ENCODE measurements around the gene BICRAL.
"Not testable (repeated sequence)": the region's sequence is repeated elsewhere in the genome, so short reads cannot be mapped to it uniquely, and the experiment has no call there.

BICRAL gene

DNA sequence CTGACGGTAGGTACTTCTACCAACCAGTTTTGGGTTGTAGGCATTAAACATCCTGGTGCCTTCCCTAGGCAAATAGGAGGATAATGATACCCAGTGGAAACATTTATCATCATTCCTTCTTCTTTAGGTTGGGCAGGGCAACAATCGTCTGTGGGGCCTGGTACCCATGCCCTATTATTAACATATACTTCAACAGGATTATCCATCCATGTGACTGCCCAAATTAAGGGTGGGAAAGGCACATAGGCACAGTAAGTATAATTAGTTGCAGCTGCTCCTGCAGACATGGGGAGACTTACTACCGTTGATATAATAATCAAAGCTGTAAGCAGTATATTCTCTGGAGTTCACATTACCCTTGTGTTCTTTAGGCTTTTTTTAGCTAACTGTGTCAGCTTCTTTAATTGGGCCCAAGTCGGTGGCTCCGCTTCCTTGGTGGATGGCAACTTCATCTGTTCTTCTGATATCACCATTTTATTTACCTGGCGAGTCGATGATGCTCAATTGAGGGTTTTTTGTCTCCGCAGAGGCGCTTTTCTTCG lies 114.4 kb downstream of the BICRAL start:
- DNase-seq (ENCODE audit: insufficient read length): no peak
- no peak for TF ChIP-seq TAF1 (IDR thresholded peaks at IDR 0.05; ENCODE audit: borderline replicate concordance, low read depth, low read length)
- TF ChIP-seq POLR2AphosphoS5 (IDR thresholded peaks at IDR 0.05; ENCODE audit: low read depth, low read length): no peak
- TF ChIP-seq POLR2A (IDR thresholded peaks at IDR 0.05; ENCODE audit: low read depth, low read length): no peak
- no peak for FAIRE-seq

DNA sequence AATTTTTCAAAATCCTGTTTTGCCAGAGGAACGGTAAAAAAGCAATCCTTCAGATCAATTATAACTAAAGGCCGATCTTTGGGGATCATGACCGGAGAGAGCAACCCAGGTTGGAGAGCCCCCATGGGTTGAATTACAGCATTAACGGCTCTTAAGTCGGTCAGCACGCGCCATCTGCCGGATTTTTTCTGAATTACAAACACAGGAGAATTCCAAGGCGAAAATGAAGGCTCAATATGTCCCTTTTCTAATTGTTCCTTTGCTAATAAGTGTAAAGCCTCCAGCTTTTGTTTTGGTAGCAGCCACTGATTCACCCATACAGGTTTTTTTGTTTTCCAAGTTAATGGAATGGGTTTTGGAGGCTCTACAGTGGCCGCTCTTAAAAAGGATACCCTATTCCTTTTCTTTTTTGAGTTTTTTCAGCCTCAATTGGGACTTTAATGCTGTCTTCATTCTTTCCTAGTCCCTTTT lies 117.1 kb downstream of the BICRAL start:
- TF ChIP-seq TAF1 (IDR thresholded peaks at IDR 0.05; ENCODE audit: borderline replicate concordance, low read depth, low read length): no peak
- no peak for TF ChIP-seq POLR2AphosphoS5 (IDR thresholded peaks at IDR 0.05; ENCODE audit: low read depth, low read length)
- TF ChIP-seq POLR2A (IDR thresholded peaks at IDR 0.05; ENCODE audit: low read depth, low read length): no peak
- peak; percentile 30 for FAIRE-seq
- no peak for DNase-seq (ENCODE audit: insufficient read length)

DNA sequence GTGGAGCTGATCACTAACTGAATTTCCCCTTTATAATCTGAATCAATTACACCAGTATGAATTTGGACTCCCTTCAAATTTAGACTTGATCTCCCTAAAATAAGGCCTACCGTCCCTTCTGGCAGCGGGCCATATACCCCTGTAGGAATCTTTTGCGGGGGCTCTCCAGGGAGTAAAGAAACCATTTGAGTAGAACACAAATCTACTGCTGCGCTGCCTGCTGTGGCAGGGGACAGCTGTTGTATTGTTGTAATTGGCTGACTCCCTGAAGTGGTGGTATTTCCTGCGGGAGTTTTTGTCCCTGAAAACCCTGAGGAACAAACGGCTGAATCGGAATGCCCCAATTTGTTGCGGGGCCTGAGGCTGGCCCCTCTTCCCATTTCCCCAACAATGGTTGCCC lies 118.0 kb downstream of the BICRAL start:
- DNase-seq (ENCODE audit: insufficient read length): no peak
- TF ChIP-seq TAF1 (IDR thresholded peaks at IDR 0.05; ENCODE audit: borderline replicate concordance, low read depth, low read length): no peak
- TF ChIP-seq POLR2A (IDR thresholded peaks at IDR 0.05; ENCODE audit: low read depth, low read length): no peak
- no peak for TF ChIP-seq POLR2AphosphoS5 (IDR thresholded peaks at IDR 0.05; ENCODE audit: low read depth, low read length)
- FAIRE-seq: no peak

DNA sequence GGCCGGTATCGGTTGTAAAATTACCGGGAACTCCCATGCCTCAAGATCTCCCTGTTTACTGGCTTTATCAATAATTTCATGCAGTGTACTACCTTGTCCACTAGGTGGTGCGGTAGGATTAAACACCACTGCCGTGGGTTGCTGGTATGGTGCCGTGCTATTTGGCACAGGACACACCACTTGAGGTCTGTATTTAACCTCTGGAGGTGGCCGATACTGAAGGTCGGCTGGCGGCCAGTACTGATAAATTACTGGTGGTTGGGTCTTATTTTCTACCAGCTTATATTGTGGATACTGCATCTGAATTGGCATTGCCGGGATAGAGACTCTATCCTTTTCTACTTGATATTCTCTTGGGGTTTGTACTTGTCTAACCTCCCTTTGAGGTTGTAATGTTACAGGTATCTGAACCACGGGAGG lies 119.7 kb downstream of the BICRAL start:
- FAIRE-seq (peak; percentile 89), DNase-seq (ENCODE audit: insufficient read length) (no peak)
- TF ChIP-seq POLR2A (IDR thresholded peaks at IDR 0.05; ENCODE audit: low read depth, low read length): no peak
- TF ChIP-seq POLR2AphosphoS5 (IDR thresholded peaks at IDR 0.05; ENCODE audit: low read depth, low read length): no peak
- TF ChIP-seq TAF1 (IDR thresholded peaks at IDR 0.05; ENCODE audit: borderline replicate concordance, low read depth, low read length): no peak

DNA sequence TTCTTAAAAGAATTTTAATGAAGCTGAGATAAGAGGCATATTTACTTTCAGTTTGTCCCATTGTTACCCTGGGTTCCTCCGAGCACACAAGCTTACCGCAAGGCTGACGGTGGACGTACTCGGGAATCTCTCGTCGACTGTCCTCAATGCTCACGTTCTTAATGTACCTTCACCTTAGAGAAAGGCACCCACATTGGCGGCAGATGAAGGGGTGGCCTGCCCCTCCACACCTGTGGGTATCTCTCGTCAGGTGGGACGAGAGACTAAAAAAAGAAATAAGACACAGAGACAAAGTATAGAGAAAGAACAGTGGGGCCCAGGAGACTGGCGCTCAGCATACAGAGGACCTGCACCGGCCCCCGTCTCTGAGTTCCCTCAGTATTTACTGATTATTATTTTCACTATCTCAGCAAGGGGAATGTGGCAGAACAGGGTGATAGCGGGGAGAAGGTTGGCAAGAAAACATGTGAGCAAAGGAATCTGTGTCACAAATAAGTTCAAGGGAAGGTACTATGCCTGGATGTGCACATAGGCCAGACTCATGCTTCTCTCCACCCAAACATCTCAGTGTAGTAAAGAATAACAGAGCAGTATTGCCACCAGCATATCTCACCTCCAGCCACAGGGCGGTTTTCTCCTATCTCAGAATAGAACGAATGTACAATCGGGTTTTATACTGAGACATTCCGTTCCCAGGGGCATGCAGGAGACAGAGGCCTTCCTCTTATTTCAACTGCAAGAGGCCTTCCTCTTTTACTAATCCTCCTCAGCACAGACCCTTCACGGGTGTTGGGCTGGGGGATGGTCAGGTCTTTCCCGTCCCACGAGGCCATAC lies 120.8 kb downstream of the BICRAL start:
- not testable (repeated sequence) for DNase-seq (ENCODE audit: insufficient read length); FAIRE-seq

DNA sequence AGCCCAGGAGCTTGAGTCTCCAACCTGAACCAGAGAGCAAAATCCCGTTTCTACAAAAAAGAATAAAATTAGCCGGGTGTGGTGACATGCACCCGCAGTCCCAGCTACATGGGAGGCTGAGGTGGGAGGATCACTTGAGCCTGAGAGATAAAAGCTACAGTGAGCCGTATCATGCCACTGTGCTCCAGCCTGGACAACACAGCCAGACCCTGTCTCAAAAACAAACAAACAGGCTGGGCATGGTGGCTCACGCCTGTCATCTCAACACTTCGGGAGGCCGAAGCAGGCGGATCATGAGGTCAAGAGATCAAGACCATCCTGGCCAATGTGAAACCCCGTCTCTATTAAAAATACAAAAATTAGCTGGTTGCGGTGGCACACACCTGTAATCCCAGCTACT lies 122.6 kb downstream of the BICRAL start:
- TF ChIP-seq POLR2AphosphoS5 (IDR thresholded peaks at IDR 0.05; ENCODE audit: low read depth, low read length) (no peak), TAF1 (IDR thresholded peaks at IDR 0.05; ENCODE audit: borderline replicate concordance, low read depth, low read length) (no peak), POLR2A (IDR thresholded peaks at IDR 0.05; ENCODE audit: low read depth, low read length) (no peak)
- DNase-seq (ENCODE audit: insufficient read length) (no peak), FAIRE-seq (no peak)

DNA sequence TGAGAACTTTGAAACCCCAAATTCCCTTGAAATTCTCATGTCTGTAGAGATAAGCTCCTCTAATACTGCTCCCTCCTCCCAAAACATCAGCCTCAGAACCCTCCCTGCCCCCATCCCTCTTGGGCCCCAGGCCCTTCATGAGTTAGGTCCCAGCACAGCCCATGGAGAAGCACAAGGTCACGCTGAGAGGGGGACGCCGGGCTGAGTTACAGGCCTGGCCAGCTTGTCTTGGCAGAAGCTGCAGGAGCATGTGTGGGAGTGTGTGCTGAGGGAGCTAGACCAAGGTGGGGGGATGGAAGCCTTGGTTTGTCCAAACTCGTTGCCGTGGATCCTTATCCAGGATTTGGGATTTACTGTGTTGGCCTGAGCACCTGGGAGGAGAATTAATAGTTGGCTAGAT lies 125.5 kb downstream of the BICRAL start:
- DNase-seq (ENCODE audit: insufficient read length) (no peak), FAIRE-seq (no peak)
- TF ChIP-seq TAF1 (IDR thresholded peaks at IDR 0.05; ENCODE audit: borderline replicate concordance, low read depth, low read length): no peak

DNA sequence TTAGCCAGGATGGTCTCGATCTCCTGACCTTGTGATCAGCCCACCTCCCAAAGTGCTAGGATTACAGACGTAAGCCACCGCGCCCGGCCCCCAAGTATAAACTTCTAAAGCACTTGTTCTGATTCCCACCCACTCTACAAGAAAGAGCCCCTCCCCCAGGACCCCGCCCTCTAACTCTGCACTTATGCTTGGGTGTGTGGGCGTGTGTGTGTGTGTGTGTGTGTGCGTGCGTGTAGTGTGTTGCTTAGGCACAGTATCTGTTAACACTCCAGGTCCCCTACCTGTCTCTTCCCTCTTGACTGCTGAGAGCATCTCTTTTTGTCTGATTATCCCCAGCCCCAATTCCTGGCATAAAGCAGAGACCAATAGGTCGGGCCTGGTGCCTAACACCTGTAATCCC lies 128.0 kb downstream of the BICRAL start:
- TF ChIP-seq TAF1 (IDR thresholded peaks at IDR 0.05; ENCODE audit: borderline replicate concordance, low read depth, low read length): no peak
- no peak for DNase-seq (ENCODE audit: insufficient read length)
- FAIRE-seq: no peak

DNA sequence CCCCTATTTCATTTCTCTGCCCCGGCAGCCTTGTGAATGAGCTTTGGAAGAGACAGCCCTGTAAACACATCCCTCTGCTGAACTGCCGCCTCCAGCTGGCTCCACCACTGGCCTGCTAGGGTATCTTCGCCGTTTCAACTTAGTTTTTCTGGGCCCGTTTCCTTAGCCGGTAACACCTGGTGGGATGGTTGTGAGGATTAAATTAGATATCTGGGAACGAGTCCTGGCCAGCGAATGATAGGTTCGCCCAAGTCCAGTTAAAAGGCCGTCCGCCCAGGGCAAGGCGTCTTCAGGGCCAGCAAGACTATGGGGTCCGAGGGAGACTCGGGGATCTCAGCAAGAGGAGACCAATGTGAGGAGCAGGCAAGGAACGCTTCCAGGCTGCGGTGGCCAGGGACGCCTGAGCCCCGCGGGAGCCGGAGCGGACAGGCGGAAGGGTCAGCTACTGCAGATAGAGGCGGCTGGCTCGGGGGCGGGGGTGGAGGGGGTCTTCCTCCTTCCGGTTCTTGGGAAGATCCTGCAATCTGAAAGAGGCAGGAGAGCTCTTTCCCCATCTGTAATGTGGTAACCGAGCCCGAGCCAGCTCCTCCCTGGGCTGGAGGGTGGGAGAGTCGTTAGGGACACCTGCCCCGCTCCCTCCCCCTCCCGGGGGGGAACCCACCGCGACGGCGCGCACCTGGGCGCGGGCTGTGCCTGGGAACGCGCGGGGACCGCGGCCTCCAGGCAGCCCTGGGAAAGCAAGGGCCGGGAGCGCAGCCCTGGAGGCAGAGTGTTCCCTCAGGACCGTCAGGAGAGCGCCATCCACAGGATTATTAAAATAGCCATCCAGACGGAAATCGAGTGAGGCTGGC lies 129.5 kb downstream of the BICRAL start:
- no peak for FAIRE-seq
- DNase-seq (ENCODE audit: insufficient read length): no peak
- TF ChIP-seq TAF1 (IDR thresholded peaks at IDR 0.05; ENCODE audit: borderline replicate concordance, low read depth, low read length): no peak
- no peak for TF ChIP-seq POLR2AphosphoS5 (IDR thresholded peaks at IDR 0.05; ENCODE audit: low read depth, low read length)
- no peak for TF ChIP-seq POLR2A (IDR thresholded peaks at IDR 0.05; ENCODE audit: low read depth, low read length)

DNA sequence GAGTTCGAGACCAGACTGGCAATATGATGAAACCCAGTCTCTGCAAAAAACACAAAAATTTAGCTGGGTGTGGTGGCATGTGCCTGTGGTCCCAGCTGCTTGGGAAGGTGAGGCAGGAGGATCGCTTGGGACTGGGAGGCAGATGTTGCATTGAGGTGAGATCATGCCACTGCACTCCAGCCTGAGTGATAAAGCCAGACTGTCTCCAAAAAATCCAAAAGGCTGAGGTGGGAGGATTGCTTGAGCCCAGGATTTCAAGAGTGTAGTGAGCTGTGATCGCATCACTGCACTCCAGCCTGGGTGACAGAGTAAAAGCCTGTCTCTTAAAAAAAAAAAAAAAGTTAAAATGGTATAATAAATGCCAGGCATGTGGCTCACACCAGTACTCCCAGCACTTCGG lies 132.7 kb downstream of the BICRAL start:
- FAIRE-seq (no peak), DNase-seq (ENCODE audit: insufficient read length) (no peak)
- no peak for TF ChIP-seq TAF1 (IDR thresholded peaks at IDR 0.05; ENCODE audit: borderline replicate concordance, low read depth, low read length)
- TF ChIP-seq POLR2A (IDR thresholded peaks at IDR 0.05; ENCODE audit: low read depth, low read length): no peak
- TF ChIP-seq POLR2AphosphoS5 (IDR thresholded peaks at IDR 0.05; ENCODE audit: low read depth, low read length): no peak

DNA sequence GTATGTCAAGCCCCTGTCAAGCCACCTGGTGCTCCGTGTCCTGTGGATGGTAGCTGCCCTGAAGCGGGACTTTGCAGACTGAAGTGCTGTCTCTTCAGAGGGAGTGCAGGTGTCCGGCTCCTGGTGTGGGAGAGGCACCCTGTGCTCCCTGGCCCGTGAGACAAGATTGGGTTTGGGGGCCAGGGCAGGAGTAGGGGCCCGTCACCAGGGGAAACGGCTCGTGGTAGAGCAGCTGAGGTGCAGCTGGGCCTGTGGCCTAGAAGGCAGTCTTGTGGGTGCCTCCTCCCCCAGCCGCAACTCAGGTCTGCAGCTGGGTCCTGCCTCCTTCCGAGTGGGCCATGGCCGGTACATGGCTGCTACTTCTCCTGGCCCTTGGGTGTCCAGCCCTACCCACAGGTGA lies 133.9 kb downstream of the BICRAL start, which contains the start of gene PTCRA:
Gene PTCRA (plus strand): TSS at position 322 of the 400 bp plus-strand sequence. CDS start 17 bp downstream, at position 339.
- DNase-seq (ENCODE audit: insufficient read length): no peak
- no peak for TF ChIP-seq TAF1 (IDR thresholded peaks at IDR 0.05; ENCODE audit: borderline replicate concordance, low read depth, low read length)
- no peak for TF ChIP-seq POLR2A (IDR thresholded peaks at IDR 0.05; ENCODE audit: low read depth, low read length)
- no peak for TF ChIP-seq POLR2AphosphoS5 (IDR thresholded peaks at IDR 0.05; ENCODE audit: low read depth, low read length)
- FAIRE-seq: no peak

DNA sequence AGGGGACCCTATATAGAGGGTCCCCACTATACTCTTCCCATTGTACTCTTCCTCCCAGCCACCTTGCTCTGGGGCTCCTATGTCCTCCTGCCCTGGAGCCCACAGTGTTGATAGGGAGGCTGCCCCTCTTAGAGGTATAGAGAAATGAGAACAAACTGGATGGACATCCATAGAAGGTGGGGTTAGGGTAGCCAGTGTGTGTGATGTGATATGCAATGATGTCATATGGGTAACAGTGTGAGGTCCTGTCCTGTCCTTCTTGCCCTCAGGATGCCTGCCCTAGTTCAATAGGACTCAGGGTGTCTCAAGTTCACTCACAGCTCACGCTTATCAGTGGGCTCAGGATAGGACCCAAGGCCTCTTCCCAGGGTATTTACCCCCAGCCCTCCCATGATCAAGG lies 134.4 kb downstream of the BICRAL start:
- no peak for FAIRE-seq
- DNase-seq (ENCODE audit: insufficient read length): no peak
- TF ChIP-seq POLR2AphosphoS5 (IDR thresholded peaks at IDR 0.05; ENCODE audit: low read depth, low read length): no peak
- TF ChIP-seq POLR2A (IDR thresholded peaks at IDR 0.05; ENCODE audit: low read depth, low read length): no peak
- TF ChIP-seq TAF1 (IDR thresholded peaks at IDR 0.05; ENCODE audit: borderline replicate concordance, low read depth, low read length): no peak
